ENCODE data around the gene CLDND1. TPM values are rescaled to one million over a fixed set of nuclear protein-coding genes. Genes with fewer than 3 reads are reported as not detected.

CLDND1 gene
- total and polyA plus RNA-seq, 4 donors: 21.8 to 55.5 (median 37.1) TPM

GRCh38 chr3:98504539-98504938, 18.2 kb downstream of the CLDND1 start:
- Histone ChIP-seq H3K9ac (ENCODE audit: low read depth in 1 of 2, low read length in 2 of 2) (no peak overlapping the region), H3K27ac (ENCODE audit: low read depth in 1 of 2, low read length in 2 of 2) (no peak overlapping the region), H3K36me3 (ENCODE audit: control insufficient read depth in 4 of 4, insufficient read depth in 3 of 4, low read depth in 1 of 4, low read length in 3 of 4) (no peaks in the 10 kb centered on the region), H3K27me3 (ENCODE audit: control insufficient read depth in 4 of 4, insufficient read depth in 4 of 4, low read length in 3 of 4) (no peaks in the 10 kb centered on the region), H3K9me3 (ENCODE audit: control insufficient read depth in 4 of 4, low read length in 3 of 4) (peaks cover 0 to 1% (median 0%) of the 10 kb centered on the region in 4 donors), H3K4me1 (ENCODE audit: control insufficient read depth in 4 of 4, insufficient read depth in 4 of 4, low read length in 3 of 4) (no peaks in the 10 kb centered on the region), H3K4me3 (ENCODE audit: low read depth in 1 of 3, low read length in 3 of 3) (no peak overlapping the region)
- 81% methylated on average over 4 of the region's 4 CpGs for WGBS
- no peak for TF ChIP-seq FOXA2 (IDR thresholded peaks at IDR 0.05)
- no peak for TF ChIP-seq GABPA (IDR thresholded peaks at IDR 0.05 in 1 of 2, conservative IDR thresholded peaks at IDR 0.05 in 1 of 2)
- TF ChIP-seq YY1 (IDR thresholded peaks at IDR 0.05): no peak
- no peak for TF ChIP-seq SP1 (IDR thresholded peaks at IDR 0.05)
- no peak for TF ChIP-seq FOXA1 (IDR thresholded peaks at IDR 0.05)
- TF ChIP-seq ZBTB33 (IDR thresholded peaks at IDR 0.05): no peak
- TF ChIP-seq RXRA (IDR thresholded peaks at IDR 0.05): no peak
- no peak for TF ChIP-seq HNF4G (IDR thresholded peaks at IDR 0.05)
- no peak for TF ChIP-seq RAD21 (IDR thresholded peaks at IDR 0.05)
- TF ChIP-seq HNF4A (conservative IDR thresholded peaks at IDR 0.05): no peak
- TF ChIP-seq REST (IDR thresholded peaks at IDR 0.05): no peak
- no peak for TF ChIP-seq JUND (IDR thresholded peaks at IDR 0.05)
- no peak for TF ChIP-seq MAX (IDR thresholded peaks at IDR 0.05)
- no peak for DNase-seq (ENCODE audit: low spot score)

- Histone ChIP-seq H3K4me1 (ENCODE audit: control insufficient read depth in 4 of 4, insufficient read depth in 4 of 4, low read length in 3 of 4) (no peaks in the 10 kb centered on the region), H3K4me3 (ENCODE audit: low read depth in 1 of 3, low read length in 3 of 3) (no peak overlapping the region), H3K36me3 (ENCODE audit: control insufficient read depth in 4 of 4, insufficient read depth in 3 of 4, low read depth in 1 of 4, low read length in 3 of 4) (no peaks in the 10 kb centered on the region), H3K9ac (ENCODE audit: low read depth in 1 of 2, low read length in 2 of 2) (no peak overlapping the region), H3K9me3 (ENCODE audit: control insufficient read depth in 4 of 4, low read length in 3 of 4) (peaks cover 0 to 1% (median 0%) of the 10 kb centered on the region in 4 donors), H3K27me3 (ENCODE audit: control insufficient read depth in 4 of 4, insufficient read depth in 4 of 4, low read length in 3 of 4) (no peaks in the 10 kb centered on the region), H3K27ac (ENCODE audit: low read depth in 1 of 2, low read length in 2 of 2) (no peak overlapping the region)
- TF ChIP-seq MAX (IDR thresholded peaks at IDR 0.05): no peak
- no peak for TF ChIP-seq HNF4A (conservative IDR thresholded peaks at IDR 0.05)
- 92% methylated on average over 5 of the region's 5 CpGs for WGBS
- no peak for DNase-seq (ENCODE audit: low spot score)
Measured at GRCh38 chr3:98501863-98502576, 20.7 kb downstream of the CLDND1 start.

All from liver (tissue), 9 donors.